Suppressor macrophage treated with lipopolysaccharide for 4 hours (primary cell): ENCODE measurements around the gene DLG3.

Source experiments
- DNase-seq: peaks from one replicate; pipeline ENCODE4 v3.0.0-alpha.2; 2020

DLG3 gene

DNA sequence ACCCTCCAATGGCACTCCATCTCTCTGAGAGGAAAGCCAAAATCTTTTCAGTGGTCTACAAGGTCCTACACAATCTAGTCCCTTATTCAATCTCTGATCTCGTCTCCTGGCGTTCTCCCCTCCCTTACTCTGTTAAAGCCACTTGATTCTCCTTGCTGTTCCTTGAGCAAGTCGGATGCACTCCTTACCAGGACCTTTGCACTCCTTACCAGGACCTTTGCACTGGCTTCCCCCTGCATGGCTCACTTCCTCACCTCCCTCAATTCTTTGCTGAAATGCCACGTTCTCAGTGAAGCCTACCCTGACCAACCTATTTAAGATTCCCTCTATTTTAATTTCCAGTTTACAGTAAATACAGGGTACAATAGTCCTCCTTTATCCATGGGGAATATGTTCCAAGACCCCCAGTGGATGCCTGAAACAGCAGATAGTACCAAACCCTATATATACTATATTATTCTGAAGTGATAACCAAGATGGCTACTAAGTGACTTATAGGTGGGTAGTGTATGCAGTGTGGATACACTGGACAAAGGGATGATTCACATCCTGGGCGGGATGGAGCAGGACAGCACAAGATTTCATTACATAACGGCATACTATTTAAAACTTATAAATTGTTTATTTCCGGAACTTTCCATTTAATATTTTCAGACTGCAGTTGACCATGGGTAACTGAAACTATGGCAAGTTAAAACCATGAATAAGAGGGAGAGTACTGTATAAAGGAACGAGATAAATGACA lies 6.5 kb upstream of the DLG3 start:
- no peak for DNase-seq

DNA sequence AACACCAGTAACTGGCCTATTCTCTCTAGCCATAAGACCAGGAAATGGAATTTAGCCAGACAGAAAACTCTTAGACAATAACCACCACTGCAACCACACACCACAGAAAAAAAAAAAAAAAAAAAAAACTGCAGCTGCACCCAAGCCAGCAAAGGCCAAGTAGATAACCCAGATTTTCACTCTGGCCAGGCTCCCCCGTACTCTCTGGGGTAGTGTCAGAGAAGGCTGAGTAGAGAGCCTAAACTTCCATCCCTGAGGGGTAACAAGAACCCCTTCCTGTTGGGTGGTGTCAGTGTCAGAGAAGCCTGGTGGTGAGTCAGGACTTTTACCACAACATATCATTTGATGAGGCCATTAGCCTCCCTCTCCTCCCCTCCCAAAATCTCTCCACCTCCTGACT lies 5.6 kb upstream of the DLG3 start:
- DNase-seq: no peak

DNA sequence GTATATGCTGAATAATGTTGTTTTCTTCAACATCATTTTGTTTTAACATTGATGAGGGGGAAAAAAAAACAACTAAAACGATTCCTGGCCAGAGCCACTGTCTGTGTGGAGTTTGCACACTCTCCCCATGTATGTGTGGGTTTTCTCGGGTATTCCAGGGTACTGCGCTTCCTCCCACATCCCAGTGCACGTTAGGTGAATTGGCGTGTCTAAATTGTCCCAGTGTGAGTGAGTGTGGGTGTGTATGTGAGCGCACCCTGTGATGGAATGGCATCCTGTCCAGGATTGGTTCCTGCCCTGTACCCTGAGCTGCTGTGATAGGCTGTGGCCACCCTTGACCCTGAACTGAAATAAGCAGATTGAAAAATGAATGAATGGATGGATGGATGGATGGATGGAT lies 2.4 kb upstream of the DLG3 start:
- no peak for DNase-seq

DNA sequence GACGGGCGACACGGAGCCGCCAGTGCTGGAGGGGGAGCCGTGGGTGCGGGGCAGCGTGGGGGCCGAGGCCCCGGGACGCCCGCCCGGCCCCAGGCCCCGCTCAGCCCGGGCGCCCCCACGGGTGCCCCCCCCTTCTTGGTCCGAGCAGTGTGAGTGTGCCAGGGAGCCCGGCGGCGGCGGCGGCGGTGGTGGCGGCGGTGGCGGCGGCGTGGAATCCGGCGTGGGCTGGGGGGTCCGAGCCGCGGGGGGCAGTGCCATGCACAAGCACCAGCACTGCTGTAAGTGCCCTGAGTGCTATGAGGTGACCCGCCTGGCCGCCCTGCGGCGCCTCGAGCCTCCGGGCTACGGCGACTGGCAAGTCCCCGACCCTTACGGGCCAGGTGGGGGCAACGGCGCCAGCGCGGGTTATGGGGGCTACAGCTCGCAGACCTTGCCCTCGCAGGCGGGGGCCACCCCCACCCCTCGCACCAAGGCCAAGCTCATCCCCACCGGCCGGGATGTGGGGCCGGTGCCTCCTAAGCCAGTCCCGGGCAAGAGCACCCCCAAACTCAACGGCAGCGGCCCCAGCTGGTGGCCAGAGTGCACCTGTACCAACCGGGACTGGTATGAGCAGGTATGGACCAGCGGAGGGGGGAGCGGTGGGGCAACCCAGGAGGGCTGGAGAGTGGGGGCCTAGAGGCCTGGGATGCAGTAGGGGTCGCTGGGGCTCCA lies 466 bp downstream of the DLG3 start:
- DNase-seq: no peak

DNA sequence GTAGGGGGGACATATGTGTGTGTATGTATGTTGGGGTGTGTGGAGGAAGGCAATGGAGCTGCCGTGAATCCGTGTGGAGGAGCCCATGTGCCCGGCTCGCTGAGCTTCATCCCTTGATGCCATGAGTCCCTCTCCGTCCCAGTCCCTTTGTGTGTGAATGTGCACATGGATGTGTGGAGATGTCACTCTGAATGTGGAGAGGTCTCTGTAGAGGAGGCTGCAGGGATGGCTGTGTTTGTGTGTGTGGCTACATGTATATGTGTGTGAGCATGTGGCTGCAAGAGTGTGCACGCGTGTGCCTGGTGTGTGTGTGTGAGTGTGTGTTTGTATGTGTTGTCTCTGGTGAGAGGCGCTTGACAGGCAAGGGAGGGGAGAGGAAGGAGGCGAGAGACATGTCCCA lies 1.3 kb downstream of the DLG3 start:
- DNase-seq: no peak

DNA sequence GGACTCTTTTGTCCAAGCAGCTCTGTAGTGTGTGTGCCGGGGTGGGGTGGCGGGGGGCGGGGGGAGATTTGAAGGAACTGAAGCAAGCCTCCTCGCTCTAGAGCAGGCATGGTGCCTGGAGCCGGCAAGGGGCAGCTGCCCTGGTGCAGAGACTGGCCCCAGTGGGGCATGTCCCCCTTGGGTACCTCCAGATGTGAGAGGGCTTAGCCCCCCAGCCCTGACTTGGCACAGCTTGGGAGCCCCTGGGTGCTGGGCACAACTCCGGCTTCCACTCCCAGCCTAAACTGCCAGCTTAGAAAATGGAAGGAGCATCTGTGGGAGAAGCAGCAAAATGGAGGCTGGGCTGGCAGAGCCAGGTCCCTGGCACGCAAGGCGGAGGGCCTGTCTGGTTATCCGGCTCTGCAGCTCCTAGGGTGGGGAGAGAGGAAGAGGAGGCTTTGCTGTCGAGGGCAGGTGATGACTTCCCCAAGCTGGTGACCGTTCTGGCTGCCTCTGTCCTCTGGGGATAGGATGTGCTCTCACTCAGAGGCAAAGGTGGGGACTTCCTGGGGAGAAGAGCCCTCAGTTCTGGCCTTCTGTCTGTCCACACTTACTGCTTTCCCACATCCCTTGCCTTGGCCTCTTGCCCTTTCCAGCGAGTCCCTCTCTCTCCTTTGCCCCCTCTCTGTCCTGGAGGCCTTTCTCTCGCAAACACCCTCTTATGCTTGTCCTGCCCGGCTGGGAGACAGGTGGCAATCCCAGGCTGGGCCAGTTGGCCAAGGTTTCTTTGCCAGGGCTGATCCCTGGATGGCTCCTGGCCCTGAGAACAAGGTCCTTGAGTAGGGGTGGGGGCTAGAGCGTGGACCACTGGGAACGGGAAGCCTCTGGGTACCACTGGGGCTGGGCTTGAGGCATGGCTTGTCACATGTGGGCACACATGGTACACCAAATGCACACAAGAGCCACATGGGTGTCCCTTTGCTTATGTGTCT lies 2.0 kb downstream of the DLG3 start:
- no peak for DNase-seq

DNA sequence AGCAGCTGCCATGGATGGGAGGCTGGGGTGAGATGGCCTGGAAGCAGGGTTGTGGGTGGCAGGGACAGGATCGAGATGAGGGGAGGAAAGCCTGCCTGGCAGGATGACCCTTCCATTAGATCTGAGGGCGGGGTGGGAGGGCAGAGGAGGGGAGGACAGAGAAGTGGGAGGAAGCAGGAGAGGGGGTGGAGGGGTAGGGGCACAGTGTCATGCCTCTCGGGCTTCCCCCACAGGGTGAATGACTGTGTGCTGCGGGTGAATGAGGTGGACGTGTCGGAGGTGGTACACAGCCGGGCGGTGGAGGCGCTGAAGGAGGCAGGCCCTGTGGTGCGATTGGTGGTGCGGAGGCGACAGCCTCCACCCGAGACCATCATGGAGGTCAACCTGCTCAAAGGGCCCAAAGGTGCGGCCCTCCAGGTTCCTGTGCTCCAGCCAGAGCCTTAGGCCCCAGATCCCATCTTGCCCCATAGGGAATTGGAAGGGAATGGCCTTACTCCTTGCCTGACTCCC lies 4.9 kb downstream of the DLG3 start:
- no peak for DNase-seq

DNA sequence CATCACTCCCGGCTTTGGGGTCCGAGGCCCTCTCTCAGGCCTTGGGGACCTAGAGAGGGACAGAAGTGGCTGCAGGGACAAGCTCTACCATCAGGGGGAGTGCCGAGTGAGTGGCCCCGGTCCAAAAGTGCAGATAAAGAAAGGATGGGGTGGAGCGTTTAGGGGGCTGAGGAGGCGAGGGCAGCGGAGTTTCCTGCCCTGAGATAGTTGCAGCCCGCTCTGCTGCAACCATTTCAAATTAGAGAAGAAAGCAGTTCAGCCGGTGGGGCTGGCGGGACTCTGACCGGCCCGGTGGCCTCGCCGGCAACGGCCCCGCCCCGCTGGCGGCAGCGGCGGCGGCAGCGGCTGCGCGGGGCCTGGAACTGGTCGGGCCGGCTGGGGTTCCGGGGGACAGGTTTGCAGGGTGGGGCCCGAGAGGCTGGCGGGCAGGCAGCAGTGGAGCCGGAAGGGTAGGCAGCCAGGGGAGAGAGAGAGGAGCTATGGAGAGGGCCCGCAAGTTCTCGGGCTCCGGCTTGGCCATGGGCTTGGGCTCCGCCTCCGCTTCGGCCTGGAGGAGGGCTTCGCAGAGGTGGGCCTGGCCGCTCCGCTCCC lies 7.6 kb downstream of the DLG3 start:
- peak; percentile 37 for DNase-seq

DNA sequence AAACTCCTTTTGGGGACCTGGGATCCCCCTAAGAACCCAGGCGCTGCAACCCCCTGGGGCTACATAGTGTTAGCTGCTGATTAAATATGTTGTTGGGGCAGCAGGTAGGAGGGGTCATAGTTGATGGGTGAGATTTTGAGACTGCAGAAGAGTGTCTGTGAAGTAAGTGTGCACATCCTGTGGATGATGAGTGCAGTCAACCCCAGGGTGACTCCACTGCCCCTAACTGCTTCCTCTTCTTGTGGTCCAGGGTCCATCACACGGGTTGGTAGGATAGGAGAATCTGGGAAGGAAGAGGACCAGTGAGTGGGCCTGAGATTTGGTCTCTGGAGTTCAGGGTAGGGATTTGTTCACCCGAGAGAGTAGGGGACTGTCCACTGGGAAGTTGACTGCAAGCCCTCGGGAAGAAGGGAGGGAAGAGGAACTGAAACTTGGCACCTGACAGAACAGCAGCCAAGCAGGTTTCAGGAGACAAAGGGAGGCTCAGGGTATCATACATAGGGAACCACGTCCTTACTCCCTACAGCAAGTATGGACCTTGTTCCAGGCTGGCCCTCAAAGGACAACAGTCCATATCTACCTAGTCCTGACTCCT lies 8.5 kb downstream of the DLG3 start:
- no peak for DNase-seq

DNA sequence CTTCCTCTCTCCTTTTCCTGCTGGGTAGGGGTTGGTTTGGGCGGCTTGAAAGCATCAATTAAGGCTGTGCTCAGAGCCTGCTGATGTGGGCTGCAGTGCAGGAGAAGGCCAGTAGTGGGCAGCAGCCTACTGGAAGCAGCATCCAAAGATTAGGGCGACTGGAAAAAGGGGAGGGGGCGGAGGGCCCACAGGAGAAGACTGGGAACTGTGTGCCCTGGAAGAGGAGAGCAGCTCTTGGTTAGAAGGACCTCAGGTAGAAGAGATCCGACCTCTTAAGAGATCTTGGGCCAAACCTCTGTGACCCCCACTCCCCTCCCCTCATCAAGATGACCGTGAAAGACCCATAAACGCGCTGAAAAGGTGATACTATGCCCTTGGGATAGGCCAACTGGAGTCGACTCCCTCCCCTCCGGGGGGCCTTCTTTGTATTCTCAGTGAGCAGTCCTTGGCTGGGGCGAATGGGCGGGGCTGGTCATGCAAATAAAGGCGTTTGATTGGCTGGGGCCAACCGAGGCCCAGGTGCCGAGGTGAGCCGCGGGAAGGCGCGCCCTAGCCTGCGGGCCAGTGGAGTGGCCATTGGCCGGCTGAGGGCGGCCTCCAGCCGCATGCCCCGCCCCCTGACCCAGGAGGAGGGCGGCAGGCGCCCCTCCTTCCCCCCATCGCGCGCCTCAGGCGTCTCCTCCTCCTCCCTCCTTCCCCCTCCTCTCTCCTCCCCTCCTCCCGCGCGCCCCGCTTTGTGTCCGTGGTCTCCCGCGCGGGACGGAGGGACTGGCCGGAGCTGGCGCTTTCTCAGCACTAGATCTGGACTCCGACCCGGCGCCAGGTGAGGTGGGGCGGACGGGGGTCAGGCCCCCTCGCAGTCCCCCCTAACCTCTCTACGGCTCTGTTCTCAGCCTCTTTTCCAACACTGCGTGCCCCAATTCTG lies 10.1 kb downstream of the DLG3 start:
- peak; percentile 42 for DNase-seq

DNA sequence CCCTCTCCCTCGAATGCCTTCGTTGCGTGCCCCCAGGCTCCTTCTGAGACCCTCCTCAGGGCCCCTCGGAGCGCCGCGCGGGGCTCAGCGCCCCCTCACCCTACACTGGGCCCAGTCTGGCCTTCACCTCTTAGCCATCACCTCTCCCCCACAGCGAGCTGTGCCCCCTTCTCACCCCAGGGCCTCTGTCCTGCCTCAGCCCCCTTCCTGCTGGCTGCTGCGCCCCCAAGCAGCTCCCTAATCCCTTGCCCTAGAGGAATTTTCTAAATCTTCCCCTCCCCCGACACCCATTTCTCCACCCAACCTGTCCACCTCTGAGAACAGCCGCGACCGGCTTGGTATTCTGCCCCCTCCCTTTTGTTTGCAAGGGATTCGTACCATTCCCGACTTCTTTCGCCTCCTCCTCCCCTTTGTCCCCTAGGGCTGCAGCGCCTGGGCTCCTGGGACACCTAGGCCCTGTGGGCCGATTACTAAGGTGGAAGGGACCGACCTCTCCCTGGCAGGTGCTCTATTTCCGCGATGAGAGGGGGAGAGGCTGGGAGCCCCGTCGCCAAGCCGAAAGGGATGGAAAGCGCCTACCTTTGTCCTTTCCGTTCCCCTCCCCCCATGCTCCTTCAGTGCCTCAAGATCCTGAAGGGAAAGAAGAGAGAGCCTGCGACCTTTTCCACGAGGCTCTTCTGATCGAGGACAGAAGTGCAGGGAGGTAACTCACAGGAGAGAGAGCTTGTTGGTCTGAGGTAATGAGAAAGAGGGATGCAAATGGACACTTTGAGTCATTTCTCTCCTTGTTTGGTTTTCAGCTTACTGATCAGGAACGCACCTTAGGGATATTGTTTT lies 10.9 kb downstream of the DLG3 start:
- no peak for DNase-seq

DNA sequence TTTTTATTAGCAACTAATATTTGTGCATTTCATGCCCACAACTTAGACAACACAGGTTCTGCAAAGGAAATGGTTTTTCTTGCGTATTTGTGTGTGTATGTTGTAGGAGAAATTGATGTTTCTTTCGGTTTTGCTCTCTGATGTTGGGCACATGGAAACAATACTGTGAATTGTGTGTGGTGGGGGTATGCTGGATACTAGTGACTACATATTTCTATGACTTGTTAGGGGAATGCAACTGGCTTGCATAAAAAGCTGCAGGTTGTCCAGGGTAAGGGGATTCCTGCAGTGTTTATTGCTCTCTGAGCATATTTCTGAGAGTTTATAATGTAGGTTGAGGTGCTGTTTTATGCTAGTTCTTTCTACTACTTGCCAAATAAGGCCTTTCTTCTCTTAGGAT lies 11.6 kb downstream of the DLG3 start:
- DNase-seq: no peak

DNA sequence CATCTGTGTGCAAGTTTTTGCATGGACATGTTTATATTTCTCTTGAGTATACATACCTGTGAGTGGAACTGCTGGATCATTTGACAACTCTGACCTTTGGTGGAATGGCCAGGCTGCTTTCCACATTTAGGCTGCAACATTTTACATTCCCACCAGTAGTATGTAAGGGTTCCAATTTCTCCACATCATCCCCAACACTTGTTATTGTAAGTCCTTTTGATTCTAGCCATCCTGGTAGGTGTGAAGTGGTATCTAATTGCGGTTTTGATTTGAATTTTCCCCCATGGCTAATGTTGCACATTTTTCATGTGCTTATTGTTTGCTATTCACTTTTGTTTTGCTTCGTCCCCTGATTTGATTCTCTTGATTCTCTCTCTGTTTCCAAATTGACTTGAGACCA lies 16.4 kb downstream of the DLG3 start:
- DNase-seq: no peak

DNA sequence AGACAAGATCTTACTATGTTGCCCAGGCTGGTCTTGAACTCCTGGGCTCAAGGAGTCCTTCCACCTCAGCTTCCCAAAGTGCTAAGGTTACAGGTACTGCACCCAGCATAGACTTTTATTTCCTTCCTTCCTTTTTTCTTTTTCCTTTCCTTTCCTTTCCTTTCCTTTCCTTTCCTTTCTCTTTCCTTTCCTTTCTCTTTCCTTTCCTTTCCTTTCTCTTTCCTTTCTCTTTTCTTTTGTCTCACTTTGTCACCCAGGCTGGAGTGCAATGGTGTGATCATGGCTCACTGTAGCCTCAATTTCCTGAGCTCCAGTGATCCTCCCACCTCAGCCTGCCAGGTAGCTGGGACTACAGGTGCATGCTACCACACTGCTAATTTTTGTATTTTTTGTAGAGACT lies 19.4 kb downstream of the DLG3 start:
- no peak for DNase-seq

DNA sequence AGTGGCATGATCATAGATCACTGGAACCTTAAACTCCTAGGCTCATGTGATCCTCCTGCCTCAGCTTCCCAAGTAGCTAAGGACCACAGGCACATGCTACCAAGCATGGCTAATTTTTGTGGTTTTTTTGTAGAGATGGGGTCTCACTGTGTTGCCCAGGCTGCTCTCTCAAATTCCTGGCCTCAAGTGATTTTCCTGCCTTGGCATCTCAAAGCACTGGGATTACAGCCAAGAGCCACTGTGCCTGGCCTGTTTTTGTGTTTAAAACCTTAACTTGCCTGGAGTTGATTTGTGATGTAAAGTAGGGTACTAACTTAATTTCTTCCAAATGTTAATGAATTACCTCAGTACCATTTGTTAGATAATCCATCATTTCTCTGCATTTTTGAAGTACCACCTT lies 22.3 kb downstream of the DLG3 start:
- no peak for DNase-seq

DNA sequence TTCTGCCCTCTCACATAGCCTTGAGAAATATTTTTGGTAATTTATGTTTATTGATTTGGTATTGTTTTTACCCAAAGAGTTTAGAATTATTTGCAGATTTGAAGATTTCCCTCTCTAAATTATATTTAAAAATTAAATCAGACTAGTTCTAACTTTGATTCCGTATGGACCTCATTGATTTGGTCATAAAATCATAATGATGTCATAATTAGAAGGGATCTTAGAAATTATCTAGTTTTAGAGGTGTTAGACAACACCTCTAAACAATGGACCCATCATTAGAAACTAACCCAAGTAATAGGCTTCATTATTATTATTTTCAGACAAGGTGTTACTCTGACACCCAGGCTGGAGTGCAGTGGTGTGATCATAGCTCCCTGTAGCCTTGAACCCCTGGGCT lies 24.1 kb downstream of the DLG3 start:
- no peak for DNase-seq

DNA sequence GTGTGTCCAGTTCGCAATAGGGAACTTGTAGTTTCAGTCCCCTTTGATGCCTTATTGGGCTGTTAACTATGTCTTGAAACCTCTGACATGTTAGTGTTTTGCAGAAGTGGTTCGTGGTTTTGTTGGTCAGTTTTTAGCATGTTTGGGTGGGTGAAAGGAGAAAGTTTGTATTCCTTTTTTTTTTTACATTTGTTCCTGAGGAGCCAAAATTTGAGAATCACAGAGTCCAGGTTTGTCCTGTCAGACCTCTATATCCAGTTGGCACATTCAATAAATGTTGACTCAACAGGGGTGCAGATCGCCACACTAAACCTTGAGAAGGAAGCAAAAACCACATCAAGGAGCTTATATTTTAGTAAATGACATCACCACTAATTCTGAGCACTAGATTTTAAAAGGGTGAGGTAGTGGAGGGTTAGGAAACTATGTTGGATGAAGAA lies 26.2 kb downstream of the DLG3 start:
- peak; percentile 26 for DNase-seq

DNA sequence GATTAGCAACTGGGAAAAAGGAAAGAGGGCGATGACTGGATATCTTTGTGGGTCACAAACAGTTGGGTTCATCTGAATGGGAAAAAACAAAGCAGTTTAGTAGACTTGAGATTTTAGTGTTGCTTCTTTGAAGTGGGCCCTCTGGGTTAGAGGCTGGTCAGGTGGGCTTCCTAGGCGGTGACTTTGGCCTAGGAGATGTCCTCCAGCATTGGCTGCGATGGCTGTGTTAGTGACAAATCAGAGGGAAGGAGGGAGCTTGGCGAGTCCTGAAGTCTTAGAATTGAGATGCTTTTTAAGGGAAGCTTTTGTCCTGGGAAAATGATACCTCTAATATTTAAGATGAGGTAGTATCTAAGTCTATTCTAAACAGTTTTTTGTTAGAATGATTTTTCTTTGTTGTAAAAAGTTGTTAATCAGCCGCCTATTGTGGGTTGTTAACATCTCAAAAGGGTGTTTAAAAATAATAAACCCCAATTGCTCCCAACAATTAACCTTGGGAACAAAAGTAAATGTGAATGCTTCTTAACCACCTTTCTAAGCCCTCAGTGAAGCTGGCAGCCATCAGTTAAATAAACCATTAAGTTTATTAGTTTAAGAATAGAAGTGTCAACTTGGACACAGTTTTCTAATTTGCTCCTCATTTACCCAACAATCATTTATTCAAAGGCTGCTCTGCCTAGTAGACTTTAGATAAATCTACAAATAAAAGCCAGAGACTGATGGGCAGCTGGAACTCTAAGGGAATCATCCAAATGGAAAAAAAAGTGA lies 31.7 kb downstream of the DLG3 start:
- no peak for DNase-seq

DNA sequence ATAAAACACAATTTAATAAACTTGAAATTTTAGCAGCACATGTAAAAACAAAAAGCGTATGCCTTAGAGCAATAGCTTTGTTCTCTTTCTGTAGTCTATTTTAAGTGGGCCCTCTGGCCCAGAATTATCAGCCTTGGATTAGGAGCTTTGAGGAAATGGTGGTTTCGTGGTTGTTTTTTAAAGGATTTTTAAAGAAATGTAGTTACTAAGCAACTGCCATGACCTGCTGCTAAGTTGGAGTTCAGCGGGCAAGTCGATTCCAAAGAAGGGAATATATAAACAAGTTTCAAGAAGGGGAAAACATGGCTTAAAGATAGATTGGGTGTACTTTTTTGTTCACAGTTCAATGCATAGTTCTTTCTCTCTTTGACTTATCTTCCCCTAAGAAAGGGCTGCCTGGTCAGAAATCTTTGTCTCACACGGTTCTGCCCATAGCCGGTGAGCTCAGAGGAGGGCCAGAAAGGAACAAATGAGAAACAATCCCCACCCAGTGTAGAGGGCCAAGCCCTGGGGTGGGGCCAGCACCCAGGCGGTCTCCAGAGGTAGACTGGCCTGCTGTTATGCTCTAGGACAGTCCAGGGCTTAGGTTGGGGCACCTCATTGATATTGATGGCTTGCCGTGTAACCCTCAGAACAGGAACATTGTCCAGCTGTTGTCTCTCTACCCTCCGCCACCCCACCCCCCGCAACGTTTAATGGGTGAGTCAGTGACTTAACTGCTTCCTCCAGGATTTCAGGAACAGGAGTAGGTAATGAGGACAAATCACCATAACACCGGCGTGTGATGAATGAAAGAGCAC lies 32.5 kb downstream of the DLG3 start:
- no peak for DNase-seq
